GM18867 (cell line): Measurements from ENCODE around the gene AURKAIP1.
"Not testable (repeated sequence)": the region's sequence is repeated elsewhere in the genome, so short reads cannot be mapped to it uniquely, and the experiment has no call there.

Experiments used
- ATAC-seq: cut with Tn5 transposase; IDR thresholded peaks from one replicate; pipeline ENCODE4 v1.9.1; 2021; ENCODE audit warnings: mild to moderate bottlenecking, moderate library complexity; ENCODE audit not compliant: unreplicated experiment

The AURKAIP1 gene

DNA sequence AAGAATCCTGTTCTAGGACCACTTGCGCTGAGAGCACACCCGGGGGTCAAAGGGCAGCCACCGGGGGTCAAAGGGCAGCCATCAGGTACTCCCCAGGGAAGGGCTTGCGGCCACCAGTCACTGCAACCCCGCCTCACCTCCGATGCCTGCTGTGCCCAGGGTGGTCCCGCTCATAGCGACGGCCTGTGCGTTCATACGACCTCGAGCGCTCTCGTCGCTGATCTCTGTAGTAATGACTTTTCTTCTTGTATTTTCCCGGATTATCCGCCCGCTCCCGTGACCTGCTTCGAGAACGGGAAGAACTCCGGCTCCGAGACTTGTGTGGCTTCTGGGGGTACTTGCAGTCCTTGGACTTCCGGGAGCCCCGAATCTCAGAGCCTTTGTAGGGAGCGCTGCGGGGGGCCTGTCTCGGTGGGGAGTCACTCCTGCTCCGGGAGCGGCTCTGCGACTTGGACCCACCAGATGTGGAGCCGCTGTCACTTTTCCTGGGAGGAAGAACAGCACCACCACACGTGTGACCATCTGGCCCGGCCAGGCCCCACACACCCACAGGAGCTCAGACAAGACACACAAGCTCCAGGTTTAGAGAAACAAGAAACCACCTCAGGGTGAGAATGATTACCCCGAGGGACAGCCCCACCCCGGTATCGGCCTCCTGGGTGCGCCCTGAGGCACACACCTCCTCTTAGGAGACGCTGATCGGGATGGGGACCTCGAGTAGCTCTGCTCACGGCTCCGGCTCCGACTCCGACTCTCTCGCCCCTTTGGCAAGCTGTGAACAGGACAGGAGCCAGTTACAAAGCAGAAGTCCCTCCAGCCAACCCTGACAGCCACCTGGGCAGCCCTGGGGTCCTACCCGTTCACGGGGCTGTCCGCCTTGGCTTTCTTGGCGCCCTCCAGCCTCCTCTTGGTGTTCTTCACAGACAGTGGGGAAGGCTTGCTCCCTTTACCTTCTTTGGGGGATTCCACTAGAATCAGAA is 12.4 kb upstream of the AURKAIP1 start:
- ATAC-seq: no peak

DNA sequence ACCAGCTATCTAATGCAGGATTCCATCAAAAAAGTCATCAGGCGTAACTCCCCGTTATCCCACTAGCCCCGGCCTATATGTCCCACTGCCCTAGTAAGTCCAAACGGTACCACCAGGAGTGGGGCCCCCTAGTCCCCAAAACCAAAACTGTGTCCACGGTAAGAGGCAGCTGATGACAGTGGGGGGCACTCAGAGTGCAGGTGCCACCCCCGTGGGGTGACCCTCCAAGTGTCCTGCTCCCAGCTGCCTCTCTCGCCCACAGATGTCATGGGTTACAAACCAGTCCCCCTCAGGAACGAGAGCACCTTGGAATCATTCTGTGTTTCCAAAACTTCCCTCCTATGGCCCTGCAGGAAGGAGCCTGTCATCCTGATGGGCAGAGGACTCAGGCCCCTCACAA is 10.9 kb upstream of the AURKAIP1 start:
- no peak for ATAC-seq

DNA sequence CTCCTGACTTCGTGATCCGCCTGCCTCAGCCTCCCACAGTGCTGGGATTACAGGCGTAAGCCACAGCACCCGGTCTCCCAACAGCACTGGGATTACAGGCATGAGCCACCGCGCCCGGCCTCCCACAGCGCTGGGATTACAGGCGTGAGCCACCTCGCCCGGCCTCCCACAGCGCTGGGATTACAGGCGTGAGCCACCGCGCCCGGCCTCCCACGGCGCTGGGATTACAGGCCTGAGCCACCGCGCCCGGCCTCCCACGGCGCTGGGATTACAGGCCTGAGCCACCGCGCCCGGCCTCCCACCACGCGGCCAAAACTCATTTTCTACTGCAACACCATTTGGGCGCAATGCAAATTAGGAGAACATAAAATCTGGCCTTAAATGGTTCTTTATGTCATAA is 10.3 kb upstream of the AURKAIP1 start:
- not testable (repeated sequence) for ATAC-seq

DNA sequence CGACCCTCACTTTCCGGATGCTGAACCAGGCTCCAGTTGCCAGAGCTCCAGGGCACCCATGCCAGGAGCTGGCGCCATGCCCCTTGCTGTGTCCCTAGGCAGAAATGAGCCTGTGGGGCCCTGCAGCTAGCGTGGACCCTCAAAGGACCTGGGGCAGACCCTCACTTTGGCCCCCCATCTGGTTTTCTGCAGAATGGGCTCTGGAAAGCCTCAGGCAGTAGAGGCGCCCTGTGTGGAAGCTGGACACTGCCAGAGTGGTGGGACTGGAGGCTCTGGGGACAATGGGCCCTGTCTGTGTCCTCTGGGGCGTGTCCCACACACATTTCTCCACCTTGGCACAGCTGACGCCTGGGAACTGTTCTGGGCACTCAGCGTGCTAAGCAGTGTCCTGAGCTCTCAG is 6.3 kb upstream of the AURKAIP1 start:
- ATAC-seq: no peak

DNA sequence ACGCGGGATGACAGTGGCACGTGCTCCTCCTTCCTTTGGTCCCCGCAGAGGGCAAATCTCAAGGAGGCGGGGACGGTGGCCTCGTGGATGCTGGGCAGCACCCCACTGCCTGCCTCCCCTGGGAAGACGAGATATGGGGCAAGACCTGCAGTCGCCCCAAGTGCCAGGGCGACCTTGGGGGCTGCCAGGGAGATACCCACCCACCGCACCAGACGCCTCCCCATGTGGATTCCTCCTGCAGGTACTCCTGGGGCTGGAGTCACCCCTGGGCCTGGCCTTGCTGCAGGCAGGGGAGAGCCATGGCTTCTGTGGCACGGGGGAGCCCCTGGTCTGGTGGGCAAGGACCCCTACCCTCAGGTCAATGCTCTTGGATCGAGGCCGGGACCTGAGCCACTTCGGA is 5.9 kb upstream of the AURKAIP1 start:
- ATAC-seq: no peak

DNA sequence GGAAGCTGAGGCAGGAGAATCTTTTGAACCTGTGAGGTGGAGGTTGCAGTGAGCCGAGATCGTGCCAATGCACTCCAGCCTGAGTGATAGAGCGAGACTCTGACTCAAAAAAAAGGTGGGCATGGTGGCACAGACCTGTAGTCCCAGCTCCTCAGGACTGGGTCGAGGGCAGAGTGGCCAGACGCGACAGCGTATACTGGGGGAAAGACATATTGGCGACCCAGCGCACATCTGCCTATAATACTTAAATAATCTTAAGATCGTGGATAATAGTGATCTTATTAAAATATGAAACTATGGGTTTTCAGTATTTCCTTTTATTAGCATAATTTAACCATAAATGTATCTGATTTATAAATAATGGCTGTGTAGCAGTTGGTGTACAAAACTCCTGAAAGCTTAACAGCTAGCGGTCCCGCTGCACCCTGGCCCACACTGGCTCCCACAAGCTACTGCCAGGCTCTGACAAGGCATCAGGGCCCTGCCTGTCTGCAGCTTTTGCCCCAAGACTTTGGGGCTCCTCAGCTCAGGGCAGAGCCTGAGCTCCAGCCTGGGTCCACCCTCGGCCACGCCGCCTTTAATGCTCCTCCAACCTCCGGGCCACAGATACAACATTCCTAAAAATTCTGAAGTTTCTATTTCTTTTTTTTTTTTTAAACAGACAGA is 2.7 kb upstream of the AURKAIP1 start:
- ATAC-seq: no peak

DNA sequence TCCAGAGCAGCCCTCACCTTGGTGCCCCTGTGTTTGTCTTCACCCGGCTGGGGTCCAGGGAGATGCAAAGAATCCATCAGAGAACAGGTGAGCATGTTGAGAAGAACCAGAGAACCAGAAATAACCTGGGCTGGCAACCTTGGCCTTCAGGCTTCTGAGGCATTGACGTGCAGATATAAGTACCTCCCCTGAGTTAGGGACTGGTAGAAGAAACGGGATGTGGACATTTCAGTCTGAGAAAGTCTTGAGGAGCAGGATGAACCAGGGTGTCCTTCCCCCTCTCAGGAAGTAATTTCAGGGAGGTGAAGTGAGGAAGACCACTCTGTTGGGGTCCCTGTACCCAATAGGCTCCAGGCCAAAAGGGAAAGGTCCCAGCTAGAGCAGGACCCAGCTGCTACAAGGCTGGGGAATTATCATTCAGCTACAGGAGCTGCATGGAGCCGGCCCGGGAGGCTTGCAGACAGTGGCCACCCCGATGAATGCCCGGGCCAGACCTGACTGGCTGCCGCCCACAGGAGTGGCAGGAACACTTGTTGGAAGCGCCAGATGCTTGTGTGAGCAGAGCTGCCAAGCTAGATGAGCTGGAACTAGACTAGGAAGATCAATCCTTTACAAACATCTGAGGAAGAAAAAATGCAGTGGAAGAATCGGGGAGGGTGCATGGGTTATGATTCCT is 1.7 kb upstream of the AURKAIP1 start:
- no peak for ATAC-seq

DNA sequence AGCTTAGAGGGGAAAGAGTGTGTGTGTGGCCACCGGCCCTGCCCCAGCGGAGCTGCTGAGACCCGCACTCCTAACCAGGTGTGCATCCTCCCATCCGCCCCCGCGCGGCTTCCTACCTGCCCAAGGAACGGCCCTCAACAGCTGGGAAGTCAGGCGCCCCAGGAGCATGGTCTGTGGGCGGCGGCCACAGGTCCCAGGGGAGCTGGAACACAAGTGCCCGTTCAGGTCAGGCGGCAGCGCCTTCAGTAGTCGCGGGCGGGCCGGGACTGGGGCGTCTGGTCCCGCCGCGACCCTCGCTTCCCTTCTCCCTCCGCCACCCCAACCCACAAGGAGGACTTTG is 448 bp downstream of the AURKAIP1 start:
- no peak for ATAC-seq

DNA sequence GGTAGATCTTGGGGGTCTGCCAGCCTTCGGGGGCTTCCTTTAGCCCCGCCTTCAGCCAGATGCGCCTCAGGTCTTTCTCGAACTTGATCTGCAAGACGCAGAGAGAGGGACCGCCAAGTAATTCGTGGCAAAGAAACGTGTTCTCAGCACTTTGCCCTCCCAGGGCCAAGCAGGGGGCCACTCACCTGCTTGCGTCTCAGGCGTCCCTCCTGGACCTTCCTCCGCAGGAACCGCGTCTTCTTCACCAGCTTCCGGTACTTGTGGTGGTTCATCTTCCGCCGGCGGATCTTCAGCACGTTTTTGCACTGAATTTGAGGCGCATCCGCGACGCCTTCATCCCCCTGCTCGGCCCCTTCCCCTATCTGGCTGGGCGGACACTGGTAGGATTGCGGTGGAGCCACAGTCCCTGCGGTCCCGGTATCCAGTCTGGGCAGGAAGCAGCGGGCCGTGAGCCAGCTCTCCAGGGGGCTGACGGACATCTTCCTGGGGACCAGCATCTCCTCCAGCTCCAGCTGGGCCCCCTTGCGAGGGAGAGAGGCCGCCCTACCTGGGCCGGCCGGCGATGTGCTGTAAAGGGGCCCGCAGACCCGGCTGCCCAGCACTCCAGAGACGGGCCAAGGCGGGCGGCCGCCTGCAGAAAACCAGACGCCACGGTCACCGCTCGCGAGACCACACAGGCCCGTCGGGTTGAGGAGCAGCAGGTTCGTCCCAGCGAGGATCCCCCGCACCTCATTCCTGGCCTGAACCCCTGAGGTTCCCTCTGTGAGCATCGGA is 1.0 kb downstream of the AURKAIP1 start:
- no peak for ATAC-seq

DNA sequence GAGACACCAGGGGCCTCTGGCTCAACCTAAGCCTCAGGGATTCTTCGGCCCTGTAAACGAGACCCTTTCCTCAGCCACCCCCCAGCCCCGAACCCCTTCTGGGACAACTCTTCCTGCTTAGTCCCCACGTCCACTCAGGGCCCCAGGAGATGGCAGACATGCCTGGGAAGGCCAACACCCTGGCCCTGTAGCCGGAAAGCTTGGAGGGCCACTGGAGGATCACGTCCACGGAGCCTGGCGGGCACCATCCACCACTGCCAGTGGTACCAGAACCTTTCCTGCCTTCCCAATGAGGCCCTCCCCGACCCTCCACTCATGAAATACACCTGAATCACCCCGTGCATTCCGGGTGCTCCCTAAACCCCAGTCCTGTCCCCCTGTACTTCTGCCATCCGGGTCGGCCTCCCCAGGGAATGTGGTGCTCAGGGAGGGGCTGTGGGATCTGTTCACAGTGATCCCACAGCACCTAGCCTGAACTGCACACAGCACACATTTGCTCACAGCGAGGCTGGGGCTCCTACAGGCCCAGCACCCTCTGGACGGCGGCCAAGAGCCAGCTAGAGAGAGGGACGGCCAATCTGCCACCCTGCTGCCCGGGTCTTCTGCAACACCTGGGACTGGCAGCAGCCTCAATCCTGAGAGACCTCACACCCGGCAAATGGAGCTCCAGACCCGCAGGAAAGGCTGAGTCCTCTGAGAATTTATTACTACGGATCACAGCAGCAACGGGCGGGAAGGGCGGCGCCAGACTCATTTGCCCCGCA is 1.8 kb downstream of the AURKAIP1 start:
- ATAC-seq: no peak

DNA sequence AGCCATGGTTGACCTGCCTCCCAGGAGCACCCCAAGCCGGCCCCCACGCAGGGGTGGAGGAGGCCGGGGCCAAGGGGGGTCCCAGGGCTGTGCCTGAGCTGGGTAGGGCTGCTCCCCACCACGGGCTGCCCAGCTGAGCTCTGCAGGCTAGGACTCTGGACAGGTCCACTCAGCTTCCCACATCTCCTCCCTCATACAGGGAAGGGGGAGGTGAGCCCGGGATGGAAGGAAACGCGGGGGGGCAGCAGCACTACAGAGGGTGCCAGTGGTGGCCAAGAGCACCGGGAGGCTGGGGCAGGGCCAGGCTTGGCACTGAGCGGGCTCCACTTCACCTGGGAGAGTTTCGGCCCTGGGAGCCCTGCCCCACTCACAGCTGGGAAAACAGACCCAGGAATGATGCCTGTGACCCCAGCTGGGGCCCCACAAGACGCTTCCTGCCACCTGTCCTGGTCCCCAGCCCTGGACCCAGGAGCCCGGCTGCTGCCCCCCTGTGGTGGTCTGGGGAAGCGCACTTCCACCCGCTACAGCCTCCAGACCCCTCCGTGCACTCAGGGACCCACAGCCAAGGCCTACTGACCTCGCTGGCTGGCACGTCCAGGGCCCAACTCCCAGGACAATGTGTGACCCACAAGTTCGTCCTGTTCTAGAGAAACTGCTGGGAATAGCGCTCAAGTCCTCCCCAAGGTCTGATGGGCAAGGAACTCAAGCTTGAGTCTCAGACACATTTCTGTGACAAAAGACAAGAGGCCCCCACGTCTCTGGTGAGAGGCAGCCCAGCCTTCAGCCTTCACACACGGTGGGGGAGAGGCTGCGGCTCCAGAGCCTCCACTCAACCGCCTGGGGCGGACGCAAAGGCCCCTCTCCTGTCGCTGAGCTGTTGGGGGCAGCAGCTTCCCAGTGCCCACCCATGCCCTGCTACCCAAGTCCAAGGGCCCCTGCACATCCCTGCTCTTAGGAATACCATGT is 3.0 kb downstream of the AURKAIP1 start:
- no peak for ATAC-seq

DNA sequence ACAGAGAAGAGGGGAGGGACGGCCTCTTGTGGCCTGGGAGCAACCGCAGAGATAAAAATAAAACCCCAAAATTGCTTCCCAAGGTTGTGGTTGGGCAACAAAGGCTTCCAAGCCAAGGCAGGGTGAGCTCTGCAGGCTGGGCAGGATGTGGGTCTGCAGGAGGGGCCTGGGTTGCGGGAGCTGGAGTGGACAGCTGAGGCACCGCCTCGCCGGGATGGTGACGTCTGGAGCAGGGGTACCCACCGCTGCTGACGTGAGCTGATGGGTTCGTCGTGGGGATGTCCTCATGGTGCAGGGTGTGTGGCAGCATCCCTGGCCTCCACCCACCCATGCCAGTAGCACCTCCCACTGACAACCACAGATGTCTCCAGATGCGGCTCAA is 3.7 kb downstream of the AURKAIP1 start:
- ATAC-seq: no peak

DNA sequence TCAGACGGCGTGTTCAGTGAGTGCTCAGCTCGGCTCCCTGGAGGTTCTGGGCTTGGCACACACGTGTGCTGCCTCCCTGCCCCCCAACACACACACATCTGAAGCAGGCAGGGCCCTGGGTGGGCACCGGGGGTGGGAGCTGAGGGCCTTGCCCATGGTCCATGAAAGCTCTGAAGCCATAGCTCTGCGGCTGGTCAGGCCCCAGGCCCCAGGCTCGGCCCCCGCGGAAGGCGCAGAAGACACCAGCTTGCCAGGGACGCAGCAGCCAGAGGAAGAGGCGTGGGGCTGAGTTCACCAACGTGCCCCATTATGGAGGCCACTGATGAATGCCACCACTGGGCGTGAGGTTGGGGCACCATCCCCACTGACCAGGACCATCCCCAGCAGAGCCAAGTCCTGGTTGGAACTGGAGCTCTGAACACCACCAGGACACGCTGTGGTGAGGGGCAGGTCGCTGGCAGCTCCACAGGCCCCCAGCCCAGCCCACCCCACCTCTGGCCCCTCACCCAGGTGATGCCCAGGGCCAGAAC is 4.2 kb downstream of the AURKAIP1 start:
- no peak for ATAC-seq

DNA sequence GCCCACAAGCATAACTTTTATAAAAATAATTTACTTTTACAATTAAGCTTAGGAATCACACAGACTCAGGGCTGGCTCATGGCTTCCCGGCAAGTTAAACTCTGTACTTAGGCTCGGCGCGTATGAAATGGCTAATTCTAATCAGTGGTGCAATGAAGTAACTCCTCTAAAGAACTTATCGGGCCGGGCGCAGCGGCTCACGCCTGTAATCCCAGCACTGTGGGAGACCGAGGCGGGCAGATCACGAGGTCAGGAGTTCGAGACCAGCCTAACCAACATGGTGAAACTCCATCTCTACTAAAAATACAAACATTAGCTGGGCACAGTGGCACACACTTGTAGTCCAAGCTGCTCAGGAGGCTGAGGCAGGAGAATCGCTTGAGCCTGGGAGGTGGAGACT is 4.9 kb downstream of the AURKAIP1 start:
- not testable (repeated sequence) for ATAC-seq

DNA sequence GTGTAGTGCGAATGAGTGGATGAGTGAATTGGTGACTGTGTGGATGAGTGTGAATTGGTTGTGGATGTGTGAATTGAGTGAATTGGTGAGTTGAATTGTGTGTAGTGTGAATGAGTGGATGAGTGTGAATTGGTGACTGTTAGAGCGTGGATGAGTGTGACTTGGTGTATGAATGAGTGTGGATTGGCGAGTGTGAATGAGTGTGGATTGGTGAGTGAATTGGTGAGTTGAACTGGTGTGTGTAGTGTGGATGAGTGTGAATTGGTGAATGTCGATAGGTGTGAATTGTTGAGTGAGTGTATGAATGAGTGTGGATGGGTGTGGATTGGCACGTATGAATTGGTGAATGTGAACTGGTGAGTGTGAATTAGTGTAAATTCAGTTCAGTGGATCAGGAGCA is 7.7 kb downstream of the AURKAIP1 start:
- ATAC-seq: no peak

DNA sequence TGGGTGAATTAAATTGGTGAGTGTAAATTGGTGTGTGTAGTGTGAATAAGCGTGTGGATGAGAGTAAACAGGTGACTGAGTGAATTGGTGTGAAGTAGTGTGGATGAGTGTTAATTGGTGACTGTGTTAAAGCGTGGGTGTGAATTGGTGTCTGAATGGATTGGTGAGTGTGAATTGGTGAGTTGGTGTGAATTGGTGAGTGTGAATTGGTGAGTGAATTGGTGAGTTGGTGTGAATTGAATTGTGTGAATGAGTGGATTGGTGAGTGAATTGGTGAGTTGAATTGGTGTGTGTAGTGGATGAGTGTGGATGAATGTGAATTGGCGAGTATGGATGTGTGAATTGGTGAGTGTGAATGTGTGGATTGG is 8.3 kb downstream of the AURKAIP1 start:
- no peak for ATAC-seq

DNA sequence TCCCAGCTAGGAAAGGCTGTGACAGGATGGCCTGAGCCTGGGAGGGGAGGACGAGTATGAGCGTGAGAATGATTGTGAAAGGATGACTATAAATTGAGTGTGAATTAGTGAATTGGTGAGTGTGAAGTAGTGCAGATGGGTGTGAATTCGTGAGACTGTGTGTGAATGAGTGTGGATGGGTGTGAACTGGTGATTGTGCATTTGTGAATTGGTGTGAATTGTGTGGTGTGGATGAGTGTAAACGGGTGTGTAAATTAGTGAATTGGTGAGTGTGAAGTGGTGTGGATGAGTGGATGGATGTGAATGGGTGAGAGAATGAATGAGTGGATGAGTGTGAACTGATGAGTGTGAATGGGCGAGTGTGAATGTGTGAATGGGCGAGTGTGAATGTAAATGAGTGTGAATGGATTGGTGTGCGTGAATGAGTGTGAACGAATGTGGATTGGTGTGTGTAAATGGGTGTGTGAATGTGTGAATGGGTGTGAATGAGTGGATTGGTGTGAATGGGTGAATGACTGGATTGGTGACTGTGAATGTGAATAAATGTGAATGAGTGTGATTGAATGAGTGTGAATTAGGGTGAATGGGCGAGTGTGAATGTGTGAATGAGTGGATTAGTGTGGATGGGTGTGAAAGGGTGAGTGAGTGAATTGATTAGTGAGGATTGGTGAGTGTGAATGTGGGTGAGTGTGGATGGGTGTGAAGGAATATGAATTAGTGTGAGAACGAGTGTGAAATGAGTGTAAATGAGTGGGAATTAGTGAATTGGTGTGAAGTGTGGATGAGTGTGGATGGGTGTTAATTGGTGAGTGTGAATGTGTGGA is 8.9 kb downstream of the AURKAIP1 start:
- no peak for ATAC-seq

DNA sequence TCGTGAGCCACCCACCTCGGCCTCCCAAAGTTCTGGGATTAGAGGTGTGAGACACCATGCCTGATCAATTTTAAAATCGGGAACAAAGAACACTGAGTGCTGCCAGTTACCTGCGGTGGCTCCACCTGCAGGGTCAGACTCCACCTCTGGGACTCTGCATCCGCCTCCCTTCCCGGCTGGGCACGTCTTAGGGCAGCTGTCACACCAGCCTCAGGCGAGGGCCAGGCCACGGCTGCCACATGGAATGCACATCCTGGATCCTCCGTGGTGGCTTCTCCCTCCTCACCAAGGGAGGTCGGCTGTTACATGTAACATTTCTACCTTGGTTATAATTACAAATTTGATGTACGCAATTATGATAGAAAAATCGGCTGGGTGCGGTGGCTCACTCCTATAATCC is 10.7 kb downstream of the AURKAIP1 start:
- ATAC-seq: no peak
